Left renal cortex interstitium (tissue), 4 donors: Measurements from ENCODE around the gene BIRC6. TPM values are rescaled to one million over a fixed set of nuclear protein-coding genes. Genes with fewer than 3 reads are reported as not detected.
"Not testable (repeated sequence)": the region's sequence is repeated elsewhere in the genome, so short reads cannot be mapped to it uniquely, and the experiment has no call there.

ENCODE experiments used
- DNase-seq, 4 donors: peaks; one replicate each; pipeline ENCODE4 v3.0.0-alpha.2; 2013; ENCODE audit warnings: low read depth in 4 of 4, low spot score in 2 of 4, missing footprints in 1 of 4
- polyA plus RNA-seq, 4 donors: library from polyadenylated mRNA; unstranded; fragments of 120-200 nt; gene quantifications; one replicate each; pipeline ENCODE4 v1.2.1, GENCODE V29; 2013; ENCODE audit not compliant: insufficient read length in 4 of 4

BIRC6 gene
- polyA plus RNA-seq, 4 donors = 57.7 to 86.5 (median 71.4) TPM

DNA sequence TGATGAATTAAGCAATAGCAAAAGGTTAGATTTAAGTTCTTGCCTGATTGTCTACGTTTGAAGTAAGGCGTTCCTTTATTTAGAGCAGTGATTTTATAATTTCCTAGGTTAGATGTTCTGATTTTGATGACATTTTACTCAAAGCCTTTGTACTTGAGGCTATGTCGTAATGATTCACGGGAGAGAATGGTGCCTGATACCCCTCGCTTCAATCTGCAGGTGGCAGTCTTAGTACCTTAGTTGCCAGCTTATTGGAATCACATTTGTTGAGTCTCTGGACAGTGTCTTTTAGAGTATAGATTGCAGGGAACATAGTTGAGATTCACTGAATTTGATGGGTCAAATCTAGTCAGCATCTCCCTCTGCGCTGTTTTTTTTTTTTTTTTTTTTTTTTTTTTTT, 89.5 kb downstream of the BIRC6 start:
- no peak for DNase-seq

DNA sequence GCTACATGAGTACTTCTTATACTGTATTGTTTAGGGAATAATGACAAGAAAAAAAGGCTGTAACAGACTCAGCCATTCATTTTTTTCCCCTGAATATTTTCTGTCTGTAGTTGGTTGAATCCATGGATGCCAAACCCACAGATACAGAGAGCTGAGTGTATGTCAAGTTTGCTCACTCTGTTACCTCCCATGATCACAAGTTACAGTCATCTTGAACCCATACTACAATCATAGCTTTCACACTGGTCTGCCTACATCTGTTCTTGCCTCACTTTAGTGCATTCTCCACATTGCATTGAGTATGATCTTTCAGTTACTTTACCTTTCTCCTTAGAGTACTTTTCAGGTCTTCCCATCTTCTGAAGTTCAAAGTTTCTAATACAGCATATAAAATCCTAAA, 94.0 kb downstream of the BIRC6 start:
- DNase-seq = no peak

- DNase-seq = no peak
These were observed 95.7 kb downstream of the BIRC6 start for GRCh38 chr2:32452338-32453064.

GRCh38 chr2:32453242-32454062, 96.6 kb downstream of the BIRC6 start:
- DNase-seq = no peak

- DNase-seq = no peak
These were observed 99.0 kb downstream of the BIRC6 start for GRCh38 chr2:32455816-32456215.

- no peak for DNase-seq
These were observed 100.0 kb downstream of the BIRC6 start for GRCh38 chr2:32456808-32457207.

DNA sequence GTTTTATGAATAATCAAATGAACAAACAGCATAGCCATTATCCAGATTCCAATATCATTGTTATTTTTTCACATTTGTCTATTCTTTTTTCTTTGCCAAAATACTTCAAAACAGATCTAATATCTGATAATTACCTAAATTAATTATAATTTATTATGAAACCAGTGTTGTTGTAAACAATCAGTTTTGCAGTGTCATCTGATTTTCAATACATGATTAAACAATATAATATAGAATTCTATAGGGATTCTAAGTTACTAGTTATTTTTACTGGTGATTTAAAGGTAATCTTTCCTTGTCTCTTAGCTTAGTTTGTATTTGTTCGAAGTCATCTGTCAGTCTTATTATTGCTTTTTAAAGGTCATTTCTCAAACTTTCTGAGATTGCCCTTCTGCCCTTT, 101.0 kb downstream of the BIRC6 start:
- DNase-seq = no peak

- DNase-seq = not testable (repeated sequence)
These were observed 104.0 kb downstream of the BIRC6 start for GRCh38 chr2:32460861-32461260.

DNA sequence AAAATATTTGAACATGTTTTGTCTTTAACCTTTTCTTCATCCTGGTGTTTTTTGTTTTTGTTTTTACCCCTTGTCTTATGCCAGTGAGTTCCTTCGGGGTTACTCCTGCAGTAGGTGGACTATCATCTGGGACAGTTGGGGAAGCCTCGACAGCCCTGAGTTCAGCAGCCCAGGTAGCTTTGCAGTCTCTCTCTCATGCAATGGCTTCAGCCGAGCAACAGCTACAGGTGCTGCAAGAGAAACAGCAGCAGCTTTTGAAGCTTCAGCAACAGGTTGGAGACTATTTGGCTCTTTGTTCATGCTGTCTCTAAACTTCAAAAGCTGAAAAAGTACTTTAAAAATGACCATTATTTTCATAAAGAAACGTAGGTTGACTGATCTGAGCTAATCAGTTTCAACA, 106.3 kb downstream of the BIRC6 start:
- no peak for DNase-seq

DNA sequence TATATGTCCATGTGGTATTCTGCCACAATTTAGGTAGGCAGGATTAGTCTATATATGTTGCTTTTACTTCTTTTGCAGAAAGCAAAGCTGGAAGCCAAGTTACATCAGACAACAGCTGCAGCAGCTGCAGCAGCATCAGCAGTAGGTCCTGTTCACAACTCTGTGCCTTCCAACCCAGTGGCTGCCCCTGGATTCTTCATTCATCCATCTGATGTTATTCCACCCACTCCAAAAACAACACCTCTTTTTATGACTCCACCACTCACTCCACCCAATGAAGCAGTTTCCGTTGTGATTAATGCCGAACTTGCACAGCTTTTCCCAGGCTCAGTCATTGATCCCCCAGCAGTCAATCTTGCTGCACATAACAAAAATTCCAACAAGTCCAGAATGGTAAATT, 107.6 kb downstream of the BIRC6 start:
- DNase-seq = no peak

DNA sequence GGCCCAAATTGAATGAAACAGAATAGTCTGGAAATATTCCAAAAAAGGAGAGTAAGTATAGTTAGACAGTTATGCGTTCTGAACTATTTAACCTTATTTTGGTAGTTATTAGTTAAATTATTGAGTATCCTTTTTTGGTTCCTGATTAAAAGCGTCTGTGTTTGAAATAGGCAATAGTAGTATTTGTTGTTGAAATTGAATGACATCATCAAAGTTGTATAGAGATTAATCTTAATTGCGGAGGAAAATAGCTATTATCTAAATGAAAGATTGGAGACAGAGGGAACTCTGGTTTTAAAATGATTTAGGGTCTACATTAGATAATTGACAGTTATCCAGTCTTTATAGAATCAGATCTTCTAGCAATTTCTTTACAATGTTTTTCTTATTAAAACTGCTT, 115.8 kb downstream of the BIRC6 start:
- DNase-seq = no peak

- DNase-seq = no peak
These were observed 117.6 kb downstream of the BIRC6 start for GRCh38 chr2:32474381-32474780.

- DNase-seq = no peak
These were observed 122.2 kb downstream of the BIRC6 start for GRCh38 chr2:32478889-32479620.

GRCh38 chr2:32479993-32480392, 123.2 kb downstream of the BIRC6 start:
- no peak for DNase-seq

DNA sequence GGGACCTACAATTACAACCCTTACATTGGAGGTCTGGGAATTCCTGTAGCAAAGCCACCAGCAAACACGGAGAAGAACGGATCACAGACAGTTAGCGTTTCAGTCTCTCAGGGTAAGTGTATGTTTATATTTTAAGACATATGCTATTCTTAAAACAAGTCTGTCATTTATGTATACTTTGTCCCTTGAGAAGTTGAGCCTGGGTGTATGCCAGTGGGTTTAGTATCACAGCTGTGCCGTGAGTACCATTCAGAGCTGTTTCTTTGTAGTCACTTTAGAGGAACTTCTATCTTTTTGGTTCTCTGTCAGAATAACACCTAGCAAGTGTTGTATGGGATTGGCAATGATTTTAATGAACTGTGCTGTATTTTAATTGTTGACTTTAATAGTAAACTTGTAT, 125.6 kb downstream of the BIRC6 start:
- no peak for DNase-seq

- DNase-seq = no peak
These were observed 128.1 kb downstream of the BIRC6 start for GRCh38 chr2:32484937-32485336.

- DNase-seq = no peak
These were observed 128.6 kb downstream of the BIRC6 start for GRCh38 chr2:32485399-32485798.

DNA sequence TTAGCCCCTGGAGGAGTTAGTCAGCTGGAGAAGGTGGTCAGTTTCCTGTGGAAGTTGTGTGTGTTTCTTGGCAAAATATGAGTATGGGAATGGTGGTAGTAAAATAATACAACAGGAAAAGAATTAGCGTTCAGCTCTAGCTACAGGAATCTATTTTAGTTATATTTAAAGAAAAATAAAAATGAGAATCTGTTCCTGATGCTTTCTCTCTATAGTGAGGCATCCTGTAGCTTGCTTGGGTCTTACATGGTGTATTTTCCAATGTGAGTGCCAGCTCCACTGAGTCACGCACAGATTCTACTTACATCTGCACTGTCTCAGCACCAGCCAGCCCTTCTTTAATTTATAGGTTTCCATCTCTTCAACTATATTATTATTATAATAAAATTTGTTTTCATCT, 132.2 kb downstream of the BIRC6 start:
- DNase-seq = no peak

GRCh38 chr2:32491346-32491745, 134.5 kb downstream of the BIRC6 start:
- DNase-seq = no peak

DNA sequence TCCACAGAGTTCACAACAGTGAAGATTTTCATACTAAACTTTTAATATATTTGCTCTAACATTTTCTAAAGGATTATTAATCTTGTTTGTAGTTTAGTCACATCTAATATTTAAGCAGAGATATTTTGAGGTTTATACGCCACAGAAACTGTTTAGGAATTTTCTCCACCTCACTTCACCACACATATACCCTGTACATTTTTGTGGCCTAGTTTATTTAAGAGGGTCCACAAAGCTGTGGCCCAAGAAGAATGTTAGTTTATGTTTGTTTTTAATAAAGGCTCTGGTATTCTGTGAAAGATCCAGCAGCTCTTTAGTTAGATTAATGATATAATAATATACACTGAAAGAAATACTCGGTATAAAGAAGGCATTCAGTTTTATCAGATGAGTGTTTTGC, 138.3 kb downstream of the BIRC6 start:
- DNase-seq = no peak

DNA sequence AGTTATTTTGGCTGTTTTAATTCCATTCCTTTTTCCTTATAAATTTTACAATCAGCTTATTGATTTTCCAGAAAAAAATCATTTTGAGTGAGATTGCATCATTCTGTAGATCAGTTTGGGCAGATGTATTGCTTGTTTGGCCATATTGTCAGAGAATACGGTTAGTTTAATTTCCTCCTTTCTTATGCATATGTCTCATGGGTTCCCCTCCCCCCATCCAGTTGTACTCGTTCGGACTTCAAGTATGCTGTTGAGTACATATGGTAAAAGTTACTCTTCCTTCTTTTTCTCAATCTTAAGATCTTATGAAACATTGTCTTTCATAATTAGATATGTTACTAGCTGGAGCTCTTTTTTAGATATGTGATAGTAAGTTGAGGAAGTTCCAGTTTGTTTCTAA, 139.8 kb downstream of the BIRC6 start:
- no peak for DNase-seq
